Measurements from ENCODE around the gene RNF222.

The RNF222 gene

DNA sequence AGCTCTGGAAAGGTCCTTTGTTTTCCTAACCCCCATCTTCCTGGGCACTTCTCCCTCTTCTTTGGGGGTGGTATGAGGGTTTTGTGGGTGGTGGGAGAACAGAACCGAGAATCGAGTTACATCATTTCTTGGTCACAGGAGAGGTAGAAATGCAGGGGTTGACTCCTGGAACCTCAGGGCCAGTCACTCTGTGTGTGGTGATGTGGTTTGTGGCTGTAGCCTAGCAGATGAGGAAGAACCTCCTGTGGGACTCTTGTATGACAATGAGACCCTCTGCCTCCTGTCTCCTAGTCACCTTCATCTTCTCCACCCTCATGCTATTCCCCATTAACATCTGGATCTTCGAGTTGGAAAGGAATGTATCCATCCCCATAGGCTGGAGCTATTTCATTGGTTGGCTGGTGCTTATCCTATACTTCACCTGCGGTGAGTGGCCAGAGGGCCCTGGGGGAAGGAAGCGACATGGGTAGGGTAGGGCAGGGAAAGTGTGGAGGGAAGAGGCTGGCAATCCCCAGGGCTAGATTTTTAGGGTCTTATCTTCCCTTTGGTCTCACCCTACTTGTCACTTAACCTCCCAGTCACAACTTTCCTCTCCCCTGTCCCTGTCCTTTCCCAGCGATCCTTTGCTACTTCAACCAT, 52.5 kb downstream of the RNF222 start:
- DNase-seq (ENCODE audit: low spot score): no peak

DNA sequence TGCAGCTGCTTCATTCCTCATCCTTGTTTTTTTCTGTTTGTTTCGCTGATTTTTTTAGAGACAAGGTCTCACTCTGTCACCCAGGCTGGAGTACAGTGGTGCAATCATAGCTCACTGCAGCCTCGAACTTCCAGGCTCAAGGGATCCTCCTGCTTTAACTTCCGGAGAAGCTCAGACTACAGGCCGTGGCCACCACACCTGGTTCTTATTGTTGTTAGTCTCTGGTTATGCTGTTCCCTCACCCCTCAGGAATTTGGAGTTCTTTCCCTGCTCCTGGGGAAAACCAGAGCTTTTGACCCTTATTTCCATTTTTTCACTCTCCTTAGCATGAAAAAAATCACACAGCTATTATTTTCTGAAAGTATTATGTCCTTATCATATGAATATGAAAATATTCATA, 56.2 kb downstream of the RNF222 start:
- no peak for DNase-seq (ENCODE audit: low spot score)
